Left kidney (tissue), 2 donors: Measurements from ENCODE around the gene KCNJ4. TPM values are rescaled to one million over a fixed set of nuclear protein-coding genes. Genes with fewer than 3 reads are reported as not detected.
"Not testable (repeated sequence)": the region's sequence is repeated elsewhere in the genome, so short reads cannot be mapped to it uniquely, and the experiment has no call there.

Experiments used
- DNase-seq: peaks from one replicate; pipeline ENCODE4 v3.0.0-alpha.2; 2013
- polyA plus RNA-seq: library from polyadenylated mRNA; unstranded; fragments of 120-200 nt; gene quantifications from one replicate; pipeline ENCODE4 v1.2.1, GENCODE V29; 2013; ENCODE audit not compliant: insufficient read length

Gene KCNJ4
- polyA plus RNA-seq, 1 donor: 0.18 TPM

- DNase-seq: no peak
Observed at GRCh38 chr22:38471237-38471636, 16.2 kb upstream of the KCNJ4 start.

- DNase-seq: not testable (repeated sequence)
Observed at GRCh38 chr22:38470179-38470578, 15.2 kb upstream of the KCNJ4 start.

- no peak for DNase-seq
Observed at GRCh38 chr22:38469306-38469781, 14.3 kb upstream of the KCNJ4 start.

- no peak for DNase-seq
Observed at GRCh38 chr22:38468443-38469305, 13.7 kb upstream of the KCNJ4 start.

GRCh38 chr22:38467904-38468442 lies 13.0 kb upstream of the KCNJ4 start, which contains the start of gene KDELR3:
TSS of gene KDELR3 (plus strand) at chr22:38468096. CDS start at chr22:38468234, 138 bp downstream.
- DNase-seq: no peak

GRCh38 chr22:38467438-38467903 lies 12.5 kb upstream of the KCNJ4 start:
- DNase-seq: no peak

GRCh38 chr22:38465673-38466490 lies 10.9 kb upstream of the KCNJ4 start:
- no peak for DNase-seq

- no peak for DNase-seq
Observed at GRCh38 chr22:38464992-38465672, 10.1 kb upstream of the KCNJ4 start.

- peak; percentile 74 for DNase-seq
Observed at GRCh38 chr22:38462960-38463784, 8.2 kb upstream of the KCNJ4 start.

GRCh38 chr22:38461414-38462081 lies 6.5 kb upstream of the KCNJ4 start:
- DNase-seq: peak; percentile 95

- no peak for DNase-seq
Observed at GRCh38 chr22:38461057-38461413, 6.0 kb upstream of the KCNJ4 start.

- DNase-seq: no peak
Observed at GRCh38 chr22:38460426-38460840, 5.4 kb upstream of the KCNJ4 start.

GRCh38 chr22:38456841-38457699 lies 2.1 kb upstream of the KCNJ4 start:
- no peak for DNase-seq

GRCh38 chr22:38456272-38456835 lies 1.4 kb upstream of the KCNJ4 start:
- no peak for DNase-seq

- DNase-seq: no peak
Observed at GRCh38 chr22:38455530-38456271, 702 bp upstream of the KCNJ4 start.

- DNase-seq: no peak
Observed at GRCh38 chr22:38454353-38455075, 485 bp downstream of the KCNJ4 start.

- DNase-seq: no peak
Observed at GRCh38 chr22:38453996-38454352, 1.0 kb downstream of the KCNJ4 start.
